Testis (tissue), 2 donors: ENCODE results near the gene CAMSAP3.

Source experiments
- CTCF ChIP-seq, 3 experiments: fragments of 450-650 bp in 2 of 3; fragments of 200-600 bp in 1 of 3; sonication (generic) in 1 of 3; IDR thresholded peaks; one replicate each; pipeline ENCODE4 v1.5.1; 2016 to 2019; ENCODE audit warnings: antibody characterized with exemption in 3 of 3, mild to moderate bottlenecking in 2 of 3, moderate library complexity in 1 of 3
- POLR2A ChIP-seq: fragments of 450-650 bp; IDR thresholded peaks from one replicate; pipeline ENCODE4 v1.6.1; 2017; ENCODE audit warnings: antibody characterized with exemption, mild to moderate bottlenecking, moderate library complexity

GRCh38 chr19:7662657-7663056, 67.0 kb downstream of the CAMSAP3 start:
- TF ChIP-seq CTCF (IDR thresholded peaks at IDR 0.05), result no peak
- TF ChIP-seq POLR2A, result no peak
